ENCODE measurements around the gene NUFIP1. TPM values are rescaled to one million over a fixed set of nuclear protein-coding genes. Genes with fewer than 3 reads are reported as not detected.
A peak's percentile ranks its signal among the peaks of the same experiment; 100 is the strongest.
"Not testable (repeated sequence)": the region's sequence is repeated elsewhere in the genome, so short reads cannot be mapped to it uniquely, and the experiment has no call there.

Gene NUFIP1
- 3.4 TPM for total RNA-seq

DNA sequence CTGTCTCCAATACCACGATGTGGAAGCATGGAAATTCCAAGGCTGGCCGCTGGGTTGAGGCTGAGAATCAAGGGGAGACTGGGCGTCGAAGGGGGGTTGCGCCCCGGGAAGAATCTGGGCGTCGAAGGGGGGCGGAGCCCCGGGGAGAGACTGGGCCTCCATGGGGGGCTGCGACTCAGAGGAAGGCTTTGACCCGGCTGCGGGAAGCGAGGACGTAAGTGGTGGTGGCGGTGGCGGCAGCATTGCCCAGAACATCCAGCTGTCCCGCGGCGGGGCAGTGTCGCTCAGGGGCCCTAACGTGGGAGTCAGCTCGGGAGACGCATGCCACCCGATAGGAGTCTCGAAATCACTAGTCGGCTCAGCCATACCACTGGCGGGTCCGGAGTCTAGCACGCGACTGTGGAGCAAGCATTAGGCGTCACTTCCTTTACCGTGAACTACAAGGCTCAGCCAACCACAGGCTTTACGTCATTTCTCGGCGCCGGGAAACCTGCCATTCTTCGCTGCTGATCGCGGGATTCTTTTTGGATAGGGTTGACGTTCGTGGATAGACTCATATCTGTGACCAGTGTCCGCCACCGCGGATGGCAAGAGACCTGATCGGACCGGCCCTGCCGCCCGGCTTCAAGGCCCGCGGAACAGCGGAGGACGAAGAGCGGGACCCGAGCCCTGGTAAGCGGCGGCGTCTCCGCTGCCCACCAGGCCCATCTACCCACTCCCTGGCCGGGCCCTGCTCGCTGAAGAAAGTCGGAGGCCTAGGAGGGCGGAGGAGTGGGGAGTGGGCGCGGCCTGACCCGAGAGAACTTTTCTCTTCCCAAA lies at the start of gene NUFIP1, which contains the start of gene GPALPP1:
TSS of gene NUFIP1 (minus strand) at position 401 of the 819 bp plus-strand sequence. CDS start at position 366, 35 bp downstream.
TSS of gene GPALPP1 (plus strand) at position 468 of the 819 bp plus-strand sequence. CDS start at position 585, 117 bp downstream.
- DNase-seq (ENCODE audit: low spot score): peak; percentile 95

DNA sequence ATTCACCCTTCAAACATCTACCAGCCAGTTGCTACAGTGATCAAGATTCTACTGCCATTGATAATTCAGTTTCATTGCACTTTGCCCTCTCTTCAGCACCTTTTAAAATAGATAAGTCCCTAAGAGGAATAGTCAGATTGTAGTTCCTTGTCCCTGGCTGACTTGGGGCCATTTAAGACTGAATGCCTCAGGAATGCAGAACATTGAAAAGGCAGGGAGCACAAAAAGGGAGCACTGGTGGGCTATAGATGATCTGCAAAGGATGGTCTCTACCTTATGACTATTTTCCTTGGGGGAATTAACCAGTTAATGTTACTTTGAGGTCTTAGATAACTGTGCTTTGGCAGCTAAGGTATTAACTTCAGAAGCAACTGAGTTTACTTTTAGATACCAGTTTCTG lies 46.9 kb upstream of the NUFIP1 start:
- no peak for DNase-seq (ENCODE audit: low spot score)

DNA sequence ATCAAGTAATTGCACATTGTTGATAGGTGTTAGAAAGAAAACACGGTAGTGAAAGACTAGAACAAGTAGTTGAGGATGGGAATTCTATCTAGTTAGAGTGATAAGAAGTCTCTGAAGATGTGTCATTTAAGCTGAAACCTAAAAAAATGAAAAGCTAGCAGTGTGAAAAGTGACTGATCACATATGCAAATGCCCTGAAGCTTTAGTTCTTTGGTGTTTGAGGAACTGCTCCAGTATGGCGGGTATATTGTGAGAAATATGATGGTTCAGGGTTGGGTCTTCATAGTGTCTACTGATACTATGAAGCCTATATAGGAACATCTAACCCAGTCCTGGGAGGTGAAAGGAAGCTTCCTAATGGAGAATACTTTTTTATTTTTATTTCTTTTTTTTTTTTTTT lies 45.1 kb upstream of the NUFIP1 start:
- DNase-seq (ENCODE audit: low spot score): no peak

DNA sequence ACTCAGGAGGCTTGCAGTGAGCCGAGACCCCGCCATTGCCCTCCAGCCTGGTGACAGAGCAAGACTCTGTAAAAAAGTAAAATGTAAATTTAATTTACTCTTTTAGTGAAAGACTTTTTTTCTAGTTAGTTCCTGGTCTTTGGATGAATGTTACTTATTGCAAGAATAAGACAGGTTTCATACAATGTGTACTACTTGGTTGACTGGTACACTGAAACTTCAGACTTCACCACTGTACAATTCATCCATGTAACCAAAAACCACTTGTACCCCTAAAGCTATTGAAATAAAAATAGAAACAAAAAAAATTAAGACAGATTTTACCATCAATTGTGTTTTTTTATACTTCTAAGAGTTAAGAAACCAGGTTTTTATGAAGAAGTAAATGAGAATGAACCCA lies 35.6 kb upstream of the NUFIP1 start:
- DNase-seq (ENCODE audit: low spot score): no peak

DNA sequence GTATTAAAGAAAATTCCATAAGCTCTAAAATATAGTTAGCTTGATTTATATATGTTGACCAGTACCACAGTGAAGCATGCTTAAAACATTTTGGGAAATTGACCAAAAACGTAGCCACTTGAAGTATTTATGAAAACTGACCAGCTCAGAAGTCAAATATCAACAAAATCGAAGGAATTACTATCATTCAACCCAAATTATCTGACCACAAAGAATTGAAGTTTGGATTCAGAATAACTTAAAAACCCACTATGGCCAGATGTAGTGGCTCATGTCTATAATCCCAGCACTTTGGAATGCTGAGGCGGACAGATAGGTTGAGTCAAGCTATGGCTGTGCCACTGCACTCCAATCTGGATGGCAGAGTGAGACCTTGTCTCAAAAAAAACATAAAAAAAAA lies 32.0 kb upstream of the NUFIP1 start:
- DNase-seq (ENCODE audit: low spot score): no peak

DNA sequence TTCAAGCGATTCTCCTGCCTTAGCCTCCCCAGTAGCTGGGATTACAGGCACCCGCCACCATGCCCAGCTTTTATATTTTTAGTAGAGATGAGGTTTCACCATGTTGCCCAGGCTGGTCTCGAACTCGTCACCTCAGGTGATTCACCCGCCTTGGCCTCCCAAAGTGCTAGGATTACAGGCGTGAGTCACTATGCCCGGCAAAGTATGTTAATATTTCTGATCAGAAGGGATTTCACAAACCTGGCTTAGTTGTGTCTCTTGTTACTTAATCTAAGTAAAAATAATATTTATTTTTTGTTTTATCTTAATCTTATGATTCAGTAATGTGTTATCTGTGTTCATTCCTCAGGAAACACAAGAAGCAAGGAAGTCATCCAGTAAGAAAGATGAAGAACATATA lies 30.7 kb upstream of the NUFIP1 start:
- DNase-seq (ENCODE audit: low spot score): not testable (repeated sequence)

DNA sequence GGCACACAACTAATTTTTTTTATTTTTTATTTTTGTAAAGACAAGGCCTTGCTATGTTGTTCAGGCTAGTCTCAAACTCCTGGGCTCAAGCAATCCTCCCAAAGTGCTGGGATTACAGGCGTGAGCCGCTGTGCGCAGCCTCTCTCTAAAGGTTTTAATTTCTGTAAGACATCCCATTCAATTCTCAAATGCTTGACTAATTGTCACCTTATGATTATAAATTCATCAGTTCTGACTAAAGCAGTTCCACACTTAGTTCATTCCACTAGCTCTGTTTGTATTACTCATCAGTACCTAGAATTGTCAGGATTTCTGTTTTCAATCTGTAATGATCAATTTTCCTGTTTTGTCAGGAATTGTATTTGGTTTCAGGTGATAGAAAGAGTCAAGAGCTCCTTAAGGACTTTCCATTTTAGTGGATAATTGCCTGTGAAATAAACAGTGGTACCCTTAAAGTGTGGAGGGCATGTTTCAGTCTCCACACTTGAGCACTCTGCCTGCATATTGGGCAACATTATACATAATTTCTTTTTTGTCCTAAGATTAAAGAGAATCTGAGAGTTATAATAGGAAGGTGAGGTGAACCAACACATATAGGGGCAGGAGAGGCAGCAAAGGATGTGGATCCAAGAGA lies 27.6 kb upstream of the NUFIP1 start:
- DNase-seq (ENCODE audit: low spot score): no peak

DNA sequence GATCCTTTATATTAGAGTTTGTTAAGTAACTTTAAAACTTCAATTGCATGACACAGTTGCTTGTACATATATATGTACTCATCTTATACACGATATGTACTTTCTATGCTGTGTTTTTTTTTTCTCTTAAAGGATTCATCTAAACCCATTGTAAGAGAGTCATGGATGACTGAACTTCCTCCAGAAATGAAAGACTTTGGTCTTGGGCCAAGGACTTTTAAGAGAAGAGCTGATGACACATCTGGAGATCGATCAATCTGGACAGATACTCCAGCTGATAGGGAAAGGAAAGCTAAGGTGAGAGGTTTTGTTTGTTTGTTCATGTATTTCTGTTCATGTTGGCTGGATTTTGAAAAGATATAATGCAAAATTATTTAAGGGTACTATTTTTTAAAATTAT lies 26.0 kb upstream of the NUFIP1 start:
- no peak for DNase-seq (ENCODE audit: low spot score)

DNA sequence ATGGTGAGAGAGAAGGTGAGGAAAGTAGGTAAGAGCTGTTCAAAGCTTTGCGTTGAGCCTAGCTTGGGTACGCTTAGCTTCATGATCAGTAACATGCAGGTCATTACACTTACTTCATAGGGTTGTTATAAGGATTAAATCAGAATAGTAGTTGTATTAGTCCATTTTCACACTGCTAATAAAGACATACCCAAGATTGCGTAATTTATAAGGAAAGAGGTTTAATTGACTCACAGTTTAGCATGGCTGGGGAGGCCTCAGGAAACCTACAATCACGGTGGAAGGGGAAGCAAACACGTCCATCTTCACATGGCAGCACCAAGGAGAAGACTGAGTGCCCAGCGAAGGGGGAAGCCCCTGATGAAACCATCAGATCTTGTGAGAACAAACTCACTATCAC lies 21.9 kb upstream of the NUFIP1 start:
- no peak for DNase-seq (ENCODE audit: low spot score)

DNA sequence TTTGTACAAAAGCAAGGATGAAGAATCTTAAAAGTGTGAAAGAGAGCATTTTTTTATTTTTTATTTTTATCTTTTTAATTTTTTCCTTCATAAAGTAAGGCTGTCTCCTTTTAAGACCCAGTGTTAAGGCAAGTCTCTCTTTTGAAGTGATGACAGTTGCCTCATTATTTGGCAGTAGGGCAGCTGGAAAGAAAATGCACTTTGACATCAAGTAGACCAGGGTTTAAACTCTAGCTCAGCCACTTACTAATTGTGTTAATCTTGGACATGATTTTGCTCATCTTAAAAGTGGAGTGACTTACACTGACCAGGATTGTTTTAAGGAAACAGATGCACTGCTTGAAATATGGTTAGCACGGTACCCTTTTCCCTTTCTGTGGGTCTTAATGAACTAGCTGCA lies 18.6 kb upstream of the NUFIP1 start:
- no peak for DNase-seq (ENCODE audit: low spot score)

DNA sequence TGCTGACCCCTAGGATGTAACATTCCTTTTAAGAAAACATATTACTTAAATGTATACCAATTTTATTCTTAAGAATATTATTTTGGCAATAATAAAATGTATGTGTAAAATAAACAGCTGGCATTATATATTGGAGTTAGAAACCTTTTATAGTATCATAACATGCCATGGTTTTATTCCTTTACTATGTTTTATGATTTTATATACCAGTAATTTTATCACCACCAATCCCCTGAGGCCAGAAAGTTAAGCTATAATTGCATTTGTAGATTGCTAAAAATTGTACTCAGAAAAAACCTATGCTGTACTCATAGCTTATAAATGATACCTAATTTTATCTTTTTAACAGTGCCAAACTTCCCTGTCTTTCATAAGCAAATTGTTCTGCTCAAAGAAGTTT lies 18.0 kb upstream of the NUFIP1 start:
- no peak for DNase-seq (ENCODE audit: low spot score)

DNA sequence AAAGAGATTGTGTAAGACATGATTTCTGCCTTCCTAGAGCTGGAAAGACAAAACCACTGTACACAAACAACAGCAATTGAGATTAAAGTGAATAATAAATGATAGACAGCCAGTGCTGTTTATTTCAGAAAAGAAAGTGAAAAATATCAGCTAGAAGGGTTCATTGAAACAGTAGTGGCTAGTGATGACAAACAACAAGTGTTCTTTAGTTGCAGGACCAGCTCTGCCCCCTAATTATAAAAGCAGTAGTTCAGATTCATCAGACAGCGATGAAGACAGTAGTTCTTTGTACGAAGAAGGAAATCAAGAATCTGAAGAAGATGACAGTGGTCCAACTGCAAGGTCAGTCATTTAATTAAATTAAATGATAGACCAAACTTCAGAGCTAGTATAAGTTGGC lies 14.8 kb upstream of the NUFIP1 start:
- DNase-seq (ENCODE audit: low spot score): no peak

DNA sequence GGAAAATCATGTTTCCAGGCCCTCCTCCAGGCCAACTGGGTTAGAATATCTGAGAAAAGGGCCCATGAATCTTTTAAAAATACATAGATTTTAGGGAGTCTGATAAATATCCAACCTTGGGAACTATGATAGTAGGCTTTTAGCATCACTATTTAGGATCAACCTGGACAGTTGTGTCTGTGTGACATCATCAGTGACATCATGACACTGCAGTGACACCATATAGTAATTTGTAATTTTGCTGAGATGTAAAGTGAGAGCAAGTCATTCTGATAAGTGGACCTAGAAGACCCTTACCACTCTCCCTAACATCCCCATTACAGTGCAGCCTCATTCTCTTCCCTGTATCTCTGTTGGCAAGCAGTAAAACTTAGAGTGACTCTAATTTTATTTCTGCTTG lies 14.1 kb upstream of the NUFIP1 start:
- no peak for DNase-seq (ENCODE audit: low spot score)

DNA sequence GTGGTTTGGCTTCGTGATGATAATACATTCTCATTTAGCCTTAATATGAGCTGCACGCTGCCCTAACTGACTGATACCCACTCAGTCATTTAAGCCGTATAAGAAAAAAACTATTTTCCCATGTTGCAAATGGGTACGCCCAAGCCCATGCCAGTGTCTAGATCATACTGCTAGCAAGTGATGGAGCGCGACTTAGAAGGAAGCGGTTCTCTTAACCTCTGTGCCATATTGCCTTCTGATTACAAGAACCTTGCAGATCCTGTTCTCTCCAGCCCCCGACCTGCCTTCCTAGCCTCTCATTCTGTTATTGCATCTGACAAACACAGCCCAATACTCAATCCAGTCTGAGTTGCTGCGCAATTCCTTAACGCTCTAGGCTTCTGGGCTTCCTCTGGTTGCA lies 670 bp upstream of the NUFIP1 start:
- DNase-seq (ENCODE audit: low spot score): no peak

DNA sequence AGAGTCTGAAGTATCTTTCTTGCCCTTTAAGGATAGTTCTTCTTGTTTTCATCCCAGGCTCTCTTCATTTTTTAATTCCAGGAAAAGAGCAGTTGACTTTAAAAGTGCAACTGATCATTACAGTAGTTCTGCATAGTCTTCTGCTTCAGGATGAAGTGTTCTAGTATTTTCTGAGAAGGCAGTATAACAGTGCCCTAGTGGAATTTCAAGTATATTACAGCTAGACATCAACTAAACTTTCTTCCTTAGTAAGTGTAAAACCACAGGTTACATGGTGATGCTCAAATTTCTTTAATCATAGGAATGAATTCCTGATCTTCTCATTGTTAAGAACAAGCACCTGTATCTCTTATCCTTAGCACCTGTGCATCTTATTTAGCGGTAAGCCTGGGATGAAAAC lies 10.9 kb downstream of the NUFIP1 start:
- no peak for DNase-seq (ENCODE audit: low spot score)

DNA sequence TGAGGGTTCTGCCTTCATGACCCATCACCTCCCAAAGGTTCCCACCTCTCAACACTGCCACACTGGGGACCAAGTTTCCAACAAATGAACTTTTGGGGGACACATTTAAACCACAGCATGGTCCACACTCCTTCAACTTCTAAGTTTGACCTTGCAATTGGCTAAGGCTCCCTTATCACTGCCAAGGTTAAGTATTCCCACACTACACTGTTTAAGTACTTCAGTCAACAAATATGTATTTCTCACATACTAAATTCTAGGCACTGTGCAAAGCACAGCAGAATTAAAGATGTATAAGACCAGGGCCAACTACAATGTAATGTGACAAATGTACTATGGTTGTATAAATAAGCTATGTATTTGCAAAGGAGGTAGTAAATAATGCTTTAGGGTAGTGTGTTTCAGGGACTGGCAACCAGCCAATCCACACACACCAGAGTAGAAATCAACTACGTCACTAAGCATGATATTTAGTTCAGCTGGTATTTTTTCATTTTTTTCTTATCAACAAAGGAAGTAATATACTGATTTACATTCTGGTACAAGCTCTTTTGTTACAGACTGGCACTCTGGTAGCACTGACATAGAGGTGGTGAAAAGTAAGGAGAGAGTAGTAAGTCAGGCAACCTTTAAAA lies 12.2 kb downstream of the NUFIP1 start:
- DNase-seq (ENCODE audit: low spot score): no peak

DNA sequence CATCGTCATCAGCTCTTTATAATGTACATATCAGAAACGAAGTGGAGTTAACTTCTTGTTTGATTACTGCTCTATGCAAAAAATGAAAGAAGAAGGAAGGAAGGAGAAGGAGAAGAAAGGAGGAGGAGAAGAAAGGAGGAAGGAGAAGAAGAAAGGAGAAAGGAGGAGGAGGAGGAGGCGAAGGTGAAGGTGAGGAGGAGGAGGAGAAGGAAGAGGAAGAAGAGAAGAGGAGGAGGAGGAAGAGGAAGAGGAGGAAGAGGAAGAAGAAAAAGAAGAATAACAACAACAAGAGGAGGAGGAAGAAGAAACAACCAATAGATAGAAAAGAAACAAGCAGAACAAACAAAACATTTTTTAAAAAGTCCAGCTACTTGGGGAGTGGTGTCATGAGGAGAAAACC lies 13.1 kb downstream of the NUFIP1 start:
- DNase-seq (ENCODE audit: low spot score): no peak

DNA sequence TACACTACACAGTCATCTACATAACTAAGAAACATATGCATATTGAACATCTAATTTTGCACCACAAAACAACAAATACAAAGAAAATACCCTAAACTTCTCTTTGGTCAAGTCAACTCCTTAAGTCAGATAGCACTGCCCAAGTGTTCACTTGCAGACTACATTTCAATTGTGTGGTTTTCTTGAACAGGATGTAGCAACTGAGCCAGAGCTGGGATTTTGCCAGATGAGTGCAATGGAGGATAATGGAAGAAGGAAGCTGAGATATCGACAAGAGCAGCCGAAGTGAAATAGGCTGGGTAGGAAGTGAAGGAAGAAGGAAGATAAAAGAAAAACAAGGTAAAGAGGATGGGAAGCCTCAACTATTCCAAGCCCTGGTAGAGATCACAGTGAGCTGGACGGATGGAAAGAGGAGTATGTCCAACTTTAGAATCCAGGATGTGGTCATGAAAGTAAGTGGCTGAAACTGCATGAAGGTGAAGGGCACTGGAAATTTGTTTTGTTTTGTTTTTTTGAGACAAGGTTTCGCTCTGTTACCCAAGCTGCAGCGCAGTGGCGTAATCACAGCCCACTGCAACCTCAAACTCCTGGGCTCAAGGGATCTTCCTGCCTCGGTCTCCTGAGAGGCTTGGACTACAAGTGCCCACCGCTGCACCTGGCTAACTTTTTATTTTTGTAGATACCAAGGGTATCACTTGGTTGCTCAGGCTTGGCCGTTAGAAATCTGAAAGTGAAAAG lies 15.0 kb downstream of the NUFIP1 start:
- peak; percentile 56 for DNase-seq (ENCODE audit: low spot score)

DNA sequence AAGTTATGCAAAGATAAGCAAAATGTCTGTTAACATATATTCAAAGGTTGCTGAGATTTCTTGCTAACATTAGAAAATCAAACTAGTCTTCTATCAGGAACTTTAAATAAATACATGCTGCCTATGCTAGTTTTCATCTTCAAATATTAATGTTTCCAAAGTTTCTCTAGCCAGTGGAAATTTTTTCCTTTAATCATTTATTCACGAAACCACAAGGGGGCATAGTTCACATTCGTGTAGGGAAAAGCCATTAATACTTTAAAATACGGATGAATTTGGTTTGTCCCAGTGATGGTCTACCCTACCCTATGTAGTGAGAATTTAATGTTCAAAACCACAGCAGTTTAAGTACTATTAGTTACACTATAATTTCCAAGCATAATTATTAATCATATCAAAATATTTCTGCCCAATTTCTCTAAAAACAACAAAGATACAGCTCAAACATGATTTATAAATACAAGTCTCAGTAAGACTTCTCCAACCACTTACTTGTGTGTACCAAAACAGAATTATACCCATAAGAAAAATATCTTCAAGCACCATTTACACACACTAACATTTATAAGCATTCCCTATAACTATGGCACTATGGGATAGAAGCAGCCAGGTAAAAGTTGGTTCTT lies 16.2 kb downstream of the NUFIP1 start:
- no peak for DNase-seq (ENCODE audit: low spot score)

DNA sequence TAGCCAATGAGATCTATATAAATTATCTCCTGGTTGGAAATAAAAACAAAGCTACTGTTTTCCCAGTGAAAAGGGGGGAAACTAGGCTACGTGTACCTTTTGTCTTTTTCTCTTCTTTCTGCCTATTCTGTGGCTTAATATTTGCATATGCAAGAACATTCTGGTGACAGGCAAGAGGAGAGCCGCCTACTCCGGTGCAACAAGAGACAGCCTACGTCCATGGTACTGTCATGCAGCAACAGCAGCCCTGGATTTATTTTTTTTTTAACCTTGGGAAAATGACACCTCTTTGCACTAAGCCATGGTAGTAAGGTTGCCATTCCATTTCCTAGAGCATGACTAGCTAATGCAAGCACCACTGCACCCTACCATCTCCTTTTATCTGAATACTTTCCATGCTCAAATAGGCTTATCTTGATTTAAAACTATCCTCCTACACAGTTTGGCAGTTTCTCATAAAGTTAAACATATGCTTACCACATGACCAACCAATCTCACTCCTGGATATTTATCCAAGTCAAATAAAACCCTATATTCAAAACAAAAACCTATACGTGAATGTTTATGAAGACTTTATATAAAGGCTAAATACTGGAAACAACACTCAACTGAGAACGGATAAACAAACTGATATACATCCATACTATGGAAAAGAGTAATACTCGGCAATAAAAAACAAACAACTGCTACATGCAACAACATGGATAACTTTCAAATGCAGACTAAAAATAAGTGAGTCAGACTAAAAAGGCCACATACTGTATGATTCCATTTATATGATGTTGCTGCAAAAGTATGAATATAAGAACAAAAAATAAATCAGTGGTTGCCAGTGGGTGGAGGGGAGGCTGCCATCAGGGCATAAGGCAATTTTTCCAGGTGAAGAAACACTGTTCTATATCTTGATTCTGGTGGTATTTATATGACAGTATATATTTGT lies 17.3 kb downstream of the NUFIP1 start:
- no peak for DNase-seq (ENCODE audit: low spot score)

All from mucosa of gallbladder (tissue), 1 donor.